Measurements from ENCODE around the gene SURF4.

DNA sequence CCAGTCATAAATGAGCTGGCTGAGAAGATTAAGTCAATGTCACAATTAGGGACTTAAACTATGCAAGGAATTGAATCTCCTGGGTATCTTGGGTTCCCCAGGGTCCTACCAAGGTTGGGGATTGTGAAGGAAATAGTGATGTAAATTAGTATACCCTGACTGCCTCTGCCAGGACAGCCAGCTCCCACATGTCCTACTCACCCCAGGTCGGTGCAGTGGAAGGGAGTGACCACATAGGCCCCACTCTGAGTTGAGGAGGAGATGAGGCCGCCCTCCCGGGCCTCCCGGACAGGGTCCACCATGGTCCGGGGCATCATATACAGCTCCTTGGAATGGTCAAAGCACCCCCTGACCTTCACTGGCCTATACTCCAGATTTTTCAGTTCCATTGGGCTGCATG is 22.3 kb downstream of the SURF4 start:
- TF ChIP-seq TAF1 (IDR thresholded peaks at IDR 0.05; ENCODE audit: borderline replicate concordance, insufficient read depth, low read length) (no peak), POLR2AphosphoS5 (IDR thresholded peaks at IDR 0.05; ENCODE audit: low read depth, low read length) (no peak), SIN3A (IDR thresholded peaks at IDR 0.05; ENCODE audit: borderline replicate concordance, insufficient read depth, low read length) (no peak), FOXP2 (optimal IDR thresholded peaks at IDR 0.05; ENCODE audit: borderline replicate concordance, extremely low read depth, extremely low read length, insufficient read depth) (no peak)
- TF ChIP-seq, protein P1, sequence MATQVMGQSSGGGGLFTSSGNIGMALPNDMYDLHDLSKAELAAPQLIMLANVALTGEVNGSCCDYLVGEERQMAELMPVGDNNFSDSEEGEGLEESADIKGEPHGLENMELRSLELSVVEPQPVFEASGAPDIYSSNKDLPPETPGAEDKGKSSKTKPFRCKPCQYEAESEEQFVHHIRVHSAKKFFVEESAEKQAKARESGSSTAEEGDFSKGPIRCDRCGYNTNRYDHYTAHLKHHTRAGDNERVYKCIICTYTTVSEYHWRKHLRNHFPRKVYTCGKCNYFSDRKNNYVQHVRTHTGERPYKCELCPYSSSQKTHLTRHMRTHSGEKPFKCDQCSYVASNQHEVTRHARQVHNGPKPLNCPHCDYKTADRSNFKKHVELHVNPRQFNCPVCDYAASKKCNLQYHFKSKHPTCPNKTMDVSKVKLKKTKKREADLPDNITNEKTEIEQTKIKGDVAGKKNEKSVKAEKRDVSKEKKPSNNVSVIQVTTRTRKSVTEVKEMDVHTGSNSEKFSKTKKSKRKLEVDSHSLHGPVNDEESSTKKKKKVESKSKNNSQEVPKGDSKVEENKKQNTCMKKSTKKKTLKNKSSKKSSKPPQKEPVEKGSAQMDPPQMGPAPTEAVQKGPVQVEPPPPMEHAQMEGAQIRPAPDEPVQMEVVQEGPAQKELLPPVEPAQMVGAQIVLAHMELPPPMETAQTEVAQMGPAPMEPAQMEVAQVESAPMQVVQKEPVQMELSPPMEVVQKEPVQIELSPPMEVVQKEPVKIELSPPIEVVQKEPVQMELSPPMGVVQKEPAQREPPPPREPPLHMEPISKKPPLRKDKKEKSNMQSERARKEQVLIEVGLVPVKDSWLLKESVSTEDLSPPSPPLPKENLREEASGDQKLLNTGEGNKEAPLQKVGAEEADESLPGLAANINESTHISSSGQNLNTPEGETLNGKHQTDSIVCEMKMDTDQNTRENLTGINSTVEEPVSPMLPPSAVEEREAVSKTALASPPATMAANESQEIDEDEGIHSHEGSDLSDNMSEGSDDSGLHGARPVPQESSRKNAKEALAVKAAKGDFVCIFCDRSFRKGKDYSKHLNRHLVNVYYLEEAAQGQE (IDR thresholded peaks at IDR 0.05; ENCODE audit: insufficient read depth in 1 of 2, low read depth in 2 of 2, low read length in 2 of 2), result no peak

Measured in PFSK-1 (cell line).